ENCODE data around the gene SMO.

DNA sequence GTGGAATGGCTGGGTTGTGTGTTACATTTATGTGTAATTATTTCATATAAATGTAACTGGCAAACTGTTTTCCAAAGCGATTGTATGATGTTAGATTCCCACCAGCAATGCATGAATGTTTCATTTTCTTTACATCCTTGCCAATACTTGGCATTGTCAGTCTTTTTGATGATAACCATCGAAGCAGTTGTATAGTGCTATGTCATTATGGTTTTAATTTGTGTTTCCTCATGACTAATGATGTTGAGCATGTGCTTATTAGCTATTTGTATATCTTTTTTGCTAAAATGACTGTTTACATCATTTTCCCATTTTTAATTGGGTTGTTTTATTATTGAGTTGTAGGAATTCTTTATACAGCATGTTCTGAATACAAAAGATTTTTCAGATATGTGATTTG lies 58.7 kb downstream of the SMO start:
- TF ChIP-seq, protein P1, sequence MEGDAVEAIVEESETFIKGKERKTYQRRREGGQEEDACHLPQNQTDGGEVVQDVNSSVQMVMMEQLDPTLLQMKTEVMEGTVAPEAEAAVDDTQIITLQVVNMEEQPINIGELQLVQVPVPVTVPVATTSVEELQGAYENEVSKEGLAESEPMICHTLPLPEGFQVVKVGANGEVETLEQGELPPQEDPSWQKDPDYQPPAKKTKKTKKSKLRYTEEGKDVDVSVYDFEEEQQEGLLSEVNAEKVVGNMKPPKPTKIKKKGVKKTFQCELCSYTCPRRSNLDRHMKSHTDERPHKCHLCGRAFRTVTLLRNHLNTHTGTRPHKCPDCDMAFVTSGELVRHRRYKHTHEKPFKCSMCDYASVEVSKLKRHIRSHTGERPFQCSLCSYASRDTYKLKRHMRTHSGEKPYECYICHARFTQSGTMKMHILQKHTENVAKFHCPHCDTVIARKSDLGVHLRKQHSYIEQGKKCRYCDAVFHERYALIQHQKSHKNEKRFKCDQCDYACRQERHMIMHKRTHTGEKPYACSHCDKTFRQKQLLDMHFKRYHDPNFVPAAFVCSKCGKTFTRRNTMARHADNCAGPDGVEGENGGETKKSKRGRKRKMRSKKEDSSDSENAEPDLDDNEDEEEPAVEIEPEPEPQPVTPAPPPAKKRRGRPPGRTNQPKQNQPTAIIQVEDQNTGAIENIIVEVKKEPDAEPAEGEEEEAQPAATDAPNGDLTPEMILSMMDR (IDR thresholded peaks at IDR 0.05; ENCODE audit: borderline replicate concordance, extremely low read depth, low read length, poor library complexity, severe bottlenecking), result no peak
- no peak for TF ChIP-seq EZH2 (IDR thresholded peaks at IDR 0.05; ENCODE audit: borderline replicate concordance, low read depth, low read length, severe bottlenecking)
